IPS DF 19.7 (cell line): Measurements from ENCODE around the gene TAF6.

Source experiments
- DNase-seq: peaks from one replicate; pipeline ENCODE4 v3.0.0-alpha.2; 2013; ENCODE audit warnings: low read depth, low spot score

The TAF6 gene

DNA sequence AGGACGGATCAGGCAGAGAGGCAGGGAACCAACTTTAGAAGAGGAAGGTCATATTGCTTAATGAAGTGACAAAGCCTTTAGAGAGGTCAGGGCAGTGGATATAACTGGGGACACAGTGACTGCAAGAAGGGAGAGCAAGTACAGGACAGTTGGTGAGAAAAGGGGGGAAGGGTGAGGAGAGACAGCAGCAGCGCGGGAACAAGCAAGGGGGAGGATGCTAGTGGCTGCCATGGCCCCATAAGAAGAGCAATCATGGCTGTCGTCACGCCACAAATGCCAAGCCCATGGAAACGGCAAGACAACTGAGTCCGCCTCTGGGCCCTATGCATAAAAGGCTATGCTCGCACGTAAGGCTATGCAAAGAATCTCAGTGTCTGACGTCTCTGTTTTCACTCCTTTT, 46.7 kb downstream of the TAF6 start:
- DNase-seq = no peak

DNA sequence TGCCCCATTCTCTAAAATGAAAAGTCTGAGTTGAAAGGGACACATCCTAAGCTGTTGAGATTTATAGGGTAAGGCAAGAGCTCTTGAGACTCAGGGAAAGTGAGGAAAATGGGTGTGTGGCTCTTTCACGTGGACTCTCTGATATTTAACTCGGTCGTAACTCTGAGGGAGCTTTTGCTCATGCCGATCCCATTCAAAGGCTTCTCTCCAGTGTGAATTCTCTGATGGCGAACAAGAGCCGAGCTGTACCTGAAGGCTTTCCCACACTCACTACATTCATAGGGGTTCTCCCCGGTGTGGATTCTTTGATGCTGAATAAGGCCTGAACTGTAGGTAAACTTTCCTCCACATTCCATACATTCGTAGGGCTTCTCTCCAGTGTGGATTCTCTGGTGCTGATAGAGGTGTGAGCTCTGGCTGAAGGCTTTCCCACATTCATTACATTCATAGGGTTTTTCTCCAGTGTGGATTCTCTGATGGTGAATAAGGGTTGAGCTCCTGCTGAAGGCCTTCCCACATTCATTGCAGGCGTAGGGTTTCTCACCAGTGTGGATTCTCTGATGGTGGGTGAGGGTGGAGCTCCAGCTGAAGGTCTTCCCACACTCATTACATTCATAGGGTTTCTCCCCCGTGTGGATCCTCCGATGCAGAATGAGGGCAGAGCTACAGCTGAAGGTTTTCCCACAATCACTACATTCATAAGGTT, 48.0 kb downstream of the TAF6 start:
- no peak for DNase-seq

DNA sequence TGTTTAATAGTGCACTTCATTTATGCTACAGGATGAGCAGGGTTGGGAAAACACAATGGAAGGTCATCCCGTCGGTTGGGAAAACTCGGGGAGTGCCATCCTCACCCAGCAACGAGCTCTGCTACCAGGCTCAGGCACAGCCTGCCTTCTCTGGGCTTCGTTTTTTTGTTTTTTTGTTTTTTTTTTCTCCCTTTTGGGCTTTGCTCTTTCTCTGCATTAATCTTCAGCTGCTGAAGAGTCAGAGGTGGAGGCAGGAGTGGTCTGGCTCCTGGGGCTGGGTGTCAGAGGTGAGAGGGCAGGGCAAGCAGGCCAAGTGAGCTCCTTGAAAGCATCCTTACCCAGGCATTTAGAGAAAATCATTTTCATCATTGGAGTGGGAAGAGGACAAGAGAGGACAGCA, 49.2 kb downstream of the TAF6 start:
- no peak for DNase-seq

DNA sequence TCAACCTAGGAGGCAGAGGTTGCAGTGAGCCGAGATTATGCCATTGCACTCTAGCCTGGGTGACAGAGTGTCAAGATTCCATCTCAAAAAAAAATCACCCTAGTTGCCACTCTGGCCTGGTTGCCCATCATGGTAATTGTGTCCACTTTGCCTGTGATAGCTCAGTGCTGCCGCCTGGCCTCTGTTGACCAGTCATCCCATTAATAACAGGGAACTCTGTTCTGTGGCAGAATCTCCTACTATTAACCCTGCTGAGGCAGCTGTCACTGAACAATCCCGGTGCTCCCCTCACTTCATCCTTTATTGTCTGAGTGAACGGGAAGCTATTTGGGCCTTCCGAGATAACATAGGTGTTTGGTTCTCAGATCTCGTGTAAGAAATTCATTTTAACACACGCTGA, 52.2 kb downstream of the TAF6 start:
- no peak for DNase-seq

DNA sequence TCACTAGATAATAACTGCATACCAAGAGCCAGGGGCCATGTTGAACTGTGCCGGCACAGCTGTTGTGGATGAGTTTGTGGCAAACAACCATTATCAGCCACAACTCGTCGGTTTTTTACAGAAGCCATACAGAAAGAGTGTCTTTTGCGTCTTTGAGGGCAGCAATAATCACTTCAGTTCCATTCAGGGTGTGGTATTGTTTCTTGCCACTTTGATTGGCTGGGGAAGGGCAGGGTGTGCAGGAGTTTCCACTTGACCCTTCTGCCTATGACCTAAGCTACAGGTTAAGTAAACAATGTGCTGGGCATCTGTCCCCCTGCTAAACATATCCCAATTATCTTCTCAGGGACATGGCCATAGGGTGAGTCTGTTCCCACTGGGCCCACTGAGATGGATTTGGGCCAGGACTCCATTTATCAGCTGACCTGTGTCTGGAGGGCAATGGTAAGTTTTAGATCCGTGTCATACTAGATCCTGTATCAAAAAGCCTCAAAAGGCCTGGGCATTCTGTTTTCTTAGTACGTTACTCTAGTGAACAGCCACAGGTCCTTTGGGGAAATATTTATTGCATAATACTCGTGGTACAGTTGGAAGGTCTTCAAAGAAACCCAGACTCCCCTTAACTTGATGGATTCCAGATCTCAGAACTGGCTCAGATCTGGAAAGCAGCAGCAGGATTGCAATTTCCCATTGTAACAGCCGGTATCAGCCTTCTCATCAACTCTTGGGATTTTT, 53.5 kb downstream of the TAF6 start:
- DNase-seq = no peak

DNA sequence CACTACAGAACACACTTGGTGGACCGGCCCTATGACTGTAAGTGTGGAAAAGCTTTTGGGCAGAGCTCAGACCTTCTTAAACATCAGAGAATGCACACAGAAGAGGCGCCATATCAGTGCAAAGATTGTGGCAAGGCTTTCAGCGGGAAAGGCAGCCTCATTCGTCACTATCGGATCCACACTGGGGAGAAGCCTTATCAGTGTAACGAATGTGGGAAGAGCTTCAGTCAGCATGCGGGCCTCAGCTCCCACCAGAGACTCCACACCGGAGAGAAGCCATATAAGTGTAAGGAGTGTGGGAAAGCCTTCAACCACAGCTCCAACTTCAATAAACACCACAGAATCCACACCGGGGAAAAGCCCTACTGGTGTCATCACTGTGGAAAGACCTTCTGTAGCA, 55.0 kb downstream of the TAF6 start:
- no peak for DNase-seq

DNA sequence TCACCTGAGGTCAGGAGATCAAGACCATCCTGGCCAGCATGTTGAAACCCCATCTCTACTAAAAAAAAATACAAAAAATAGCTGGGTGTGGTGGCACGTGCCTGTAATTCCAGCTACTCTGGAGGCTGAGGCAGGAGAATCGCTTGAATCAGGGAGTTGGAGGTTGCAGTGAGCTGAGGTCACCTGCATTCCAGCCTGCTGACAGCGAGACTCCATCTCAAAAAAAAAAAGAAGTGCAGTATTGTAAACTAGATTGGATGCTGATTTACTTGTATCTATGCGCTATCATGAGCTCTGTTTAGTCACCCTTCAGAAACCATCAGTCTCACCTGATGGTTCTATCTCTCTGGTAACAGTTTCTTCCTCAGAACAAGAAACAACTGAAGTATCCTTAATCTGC, 55.8 kb downstream of the TAF6 start:
- no peak for DNase-seq

DNA sequence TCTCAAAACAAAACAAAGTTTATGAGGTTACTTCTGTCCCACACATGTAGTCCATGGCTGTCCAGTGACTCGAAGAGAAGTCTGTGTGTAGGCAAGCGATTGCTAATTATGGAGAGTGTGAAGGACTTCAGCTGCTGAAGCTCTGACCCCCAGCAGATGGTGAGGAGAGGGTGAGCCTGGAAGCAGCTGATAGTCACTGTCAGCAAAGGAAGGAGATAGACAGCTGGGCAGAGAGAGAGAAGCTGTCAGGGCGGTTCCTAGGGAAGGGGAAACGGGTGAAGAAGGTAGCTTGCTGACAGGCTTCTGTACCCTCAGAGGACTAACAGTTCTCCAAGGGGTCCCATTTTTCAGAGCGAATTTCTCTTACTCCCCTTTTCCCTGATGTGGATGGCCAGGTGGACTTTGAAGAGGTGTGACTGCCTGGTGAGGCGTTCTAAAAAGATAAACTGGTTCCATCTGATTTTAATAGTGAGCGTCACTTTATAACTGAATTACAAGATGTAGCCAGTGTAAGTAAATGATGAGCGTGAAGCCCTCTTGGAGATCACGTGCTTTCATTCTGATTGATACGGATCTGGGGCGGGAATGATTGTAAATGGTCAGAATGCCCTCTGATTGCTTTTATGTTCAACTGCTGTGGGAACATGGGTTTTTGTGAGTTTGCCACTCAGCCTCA, 57.5 kb downstream of the TAF6 start:
- no peak for DNase-seq

DNA sequence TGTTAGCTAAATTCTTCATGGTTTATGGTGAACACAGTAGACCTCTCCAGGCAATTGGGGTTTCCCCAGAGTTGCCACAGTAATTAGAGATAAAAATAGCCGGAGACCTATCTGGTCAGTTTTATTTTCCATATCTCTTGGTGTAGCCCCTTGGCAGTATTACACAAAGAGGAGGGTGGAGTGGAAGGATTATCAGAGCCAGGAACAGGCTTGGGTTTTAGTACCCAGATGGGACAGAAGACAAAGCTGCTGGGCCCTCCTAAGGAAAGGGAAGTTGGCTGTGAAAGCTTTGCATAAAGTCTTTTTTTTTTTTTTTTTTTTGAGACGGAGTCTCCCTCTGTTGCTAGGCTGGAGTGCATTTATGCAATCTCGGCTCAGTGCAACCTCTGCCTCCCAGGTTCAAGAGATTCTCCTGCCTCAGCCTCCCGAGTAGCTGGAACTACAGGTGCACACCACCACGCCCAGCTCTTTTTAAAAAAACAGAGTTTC, 59.9 kb downstream of the TAF6 start:
- no peak for DNase-seq
